ENCODE results near the gene GSTM2.

GSTM2 gene

GRCh38 chr1:109636201-109636952, 31.5 kb upstream of the GSTM2 start:
- no peaks in the 10 kb centered on the region for H3K9me3 Mint-ChIP-seq
- H3K4me1 Mint-ChIP-seq = peaks cover 24% of the 10 kb centered on the region
- H3K36me3 Mint-ChIP-seq = peaks cover 8% of the 10 kb centered on the region
- no peak overlapping the region for H3K4me3 Mint-ChIP-seq
- no peak for ATAC-seq
- no peak overlapping the region for H3K27ac Mint-ChIP-seq
- peaks cover 7% of the 10 kb centered on the region for H3K27me3 Mint-ChIP-seq

DNA sequence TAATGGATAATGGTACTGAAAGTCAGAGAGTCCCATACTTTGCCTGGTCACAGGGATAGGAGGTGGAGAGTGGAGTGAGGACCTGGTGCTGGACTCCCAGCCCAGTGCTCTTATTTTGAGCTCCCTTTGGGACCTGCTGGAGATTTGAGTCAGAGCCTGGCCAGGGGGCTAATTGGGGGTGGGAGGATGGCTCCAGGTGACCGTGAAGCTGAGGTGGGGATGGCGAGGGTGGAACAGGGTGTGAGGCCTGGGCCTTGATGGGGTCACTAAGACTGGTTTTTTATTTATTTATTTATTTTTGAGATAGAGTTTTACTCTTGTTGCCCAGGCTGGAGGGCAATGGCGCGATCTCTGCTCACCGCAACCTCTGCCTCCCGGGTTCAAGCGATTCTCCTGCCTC, 30.4 kb upstream of the GSTM2 start:
- peaks cover 25% of the 10 kb centered on the region for H3K4me1 Mint-ChIP-seq
- peaks cover 7% of the 10 kb centered on the region for H3K27me3 Mint-ChIP-seq
- ATAC-seq = no peak
- H3K27ac Mint-ChIP-seq = no peak overlapping the region
- no peaks in the 10 kb centered on the region for H3K9me3 Mint-ChIP-seq
- H3K36me3 Mint-ChIP-seq = no peaks in the 10 kb centered on the region
- H3K4me3 Mint-ChIP-seq = no peak overlapping the region

- H3K4me3 Mint-ChIP-seq = no peak overlapping the region
- no peaks in the 10 kb centered on the region for H3K9me3 Mint-ChIP-seq
- H3K4me1 Mint-ChIP-seq = peaks cover 42% of the 10 kb centered on the region
- no peak overlapping the region for H3K27ac Mint-ChIP-seq
- no peak for ATAC-seq
- no peaks in the 10 kb centered on the region for H3K36me3 Mint-ChIP-seq
- H3K27me3 Mint-ChIP-seq = peaks cover 7% of the 10 kb centered on the region
Observed at GRCh38 chr1:109639063-109639840, 28.6 kb upstream of the GSTM2 start.

- Mint-ChIP-seq H3K27me3 (peaks cover 7% of the 10 kb centered on the region), H3K4me1 (peaks cover 37% of the 10 kb centered on the region), H3K4me3 (no peak overlapping the region), H3K36me3 (no peaks in the 10 kb centered on the region), H3K27ac (no peak overlapping the region), H3K9me3 (no peaks in the 10 kb centered on the region)
- no peak for ATAC-seq
Observed at GRCh38 chr1:109639841-109640184, 28.0 kb upstream of the GSTM2 start.

DNA sequence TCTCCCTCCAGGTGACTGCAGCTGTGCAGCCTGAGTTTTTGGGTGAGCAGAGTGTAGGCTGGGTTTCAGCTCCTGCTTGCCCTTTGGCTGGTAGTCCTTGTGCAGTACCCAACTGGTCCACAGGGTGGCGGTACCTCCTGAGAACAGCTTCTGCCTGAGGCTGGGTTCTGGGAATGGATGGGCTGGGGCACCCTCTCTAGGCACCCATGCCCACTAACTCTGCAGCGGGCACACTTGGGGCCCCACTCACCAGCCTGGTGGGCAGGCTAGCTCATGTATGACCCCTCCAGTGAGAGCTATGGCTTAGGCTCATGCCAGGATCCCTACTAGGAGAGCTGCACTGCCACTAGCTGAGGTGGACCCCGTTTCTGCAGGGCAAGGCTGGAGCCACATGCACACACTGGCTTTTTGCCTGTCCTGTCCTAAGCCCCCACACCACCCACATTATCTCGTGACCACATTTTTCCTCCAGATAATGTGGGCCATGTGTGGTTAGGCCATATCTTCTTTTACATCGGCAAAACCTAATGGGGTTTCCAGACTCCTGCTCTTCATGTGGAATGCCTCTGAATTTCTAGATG, 27.5 kb upstream of the GSTM2 start:
- H3K36me3 Mint-ChIP-seq = no peaks in the 10 kb centered on the region
- peaks cover 31% of the 10 kb centered on the region for H3K4me1 Mint-ChIP-seq
- no peak overlapping the region for H3K27ac Mint-ChIP-seq
- no peaks in the 10 kb centered on the region for H3K9me3 Mint-ChIP-seq
- ATAC-seq = peak; percentile 76
- H3K27me3 Mint-ChIP-seq = peaks cover 7% of the 10 kb centered on the region
- H3K4me3 Mint-ChIP-seq = no peak overlapping the region

- Mint-ChIP-seq H3K9me3 (no peaks in the 10 kb centered on the region), H3K4me1 (peaks cover 28% of the 10 kb centered on the region), H3K27me3 (peaks cover 7% of the 10 kb centered on the region), H3K27ac (no peak overlapping the region), H3K4me3 (no peak overlapping the region), H3K36me3 (no peaks in the 10 kb centered on the region)
- ATAC-seq = no peak
Observed at GRCh38 chr1:109641078-109641740, 26.6 kb upstream of the GSTM2 start.

GRCh38 chr1:109641861-109642260, 26.0 kb upstream of the GSTM2 start:
- Mint-ChIP-seq H3K27ac (no peak overlapping the region), H3K4me1 (peaks cover 28% of the 10 kb centered on the region), H3K9me3 (no peaks in the 10 kb centered on the region), H3K4me3 (no peak overlapping the region), H3K27me3 (peaks cover 7% of the 10 kb centered on the region), H3K36me3 (no peaks in the 10 kb centered on the region)
- no peak for ATAC-seq

- H3K27ac Mint-ChIP-seq = no peak overlapping the region
- no peaks in the 10 kb centered on the region for H3K9me3 Mint-ChIP-seq
- ATAC-seq = no peak
- peaks cover 28% of the 10 kb centered on the region for H3K4me1 Mint-ChIP-seq
- no peaks in the 10 kb centered on the region for H3K36me3 Mint-ChIP-seq
- no peak overlapping the region for H3K4me3 Mint-ChIP-seq
- peaks cover 7% of the 10 kb centered on the region for H3K27me3 Mint-ChIP-seq
Observed at GRCh38 chr1:109642626-109643025, 25.2 kb upstream of the GSTM2 start.

DNA sequence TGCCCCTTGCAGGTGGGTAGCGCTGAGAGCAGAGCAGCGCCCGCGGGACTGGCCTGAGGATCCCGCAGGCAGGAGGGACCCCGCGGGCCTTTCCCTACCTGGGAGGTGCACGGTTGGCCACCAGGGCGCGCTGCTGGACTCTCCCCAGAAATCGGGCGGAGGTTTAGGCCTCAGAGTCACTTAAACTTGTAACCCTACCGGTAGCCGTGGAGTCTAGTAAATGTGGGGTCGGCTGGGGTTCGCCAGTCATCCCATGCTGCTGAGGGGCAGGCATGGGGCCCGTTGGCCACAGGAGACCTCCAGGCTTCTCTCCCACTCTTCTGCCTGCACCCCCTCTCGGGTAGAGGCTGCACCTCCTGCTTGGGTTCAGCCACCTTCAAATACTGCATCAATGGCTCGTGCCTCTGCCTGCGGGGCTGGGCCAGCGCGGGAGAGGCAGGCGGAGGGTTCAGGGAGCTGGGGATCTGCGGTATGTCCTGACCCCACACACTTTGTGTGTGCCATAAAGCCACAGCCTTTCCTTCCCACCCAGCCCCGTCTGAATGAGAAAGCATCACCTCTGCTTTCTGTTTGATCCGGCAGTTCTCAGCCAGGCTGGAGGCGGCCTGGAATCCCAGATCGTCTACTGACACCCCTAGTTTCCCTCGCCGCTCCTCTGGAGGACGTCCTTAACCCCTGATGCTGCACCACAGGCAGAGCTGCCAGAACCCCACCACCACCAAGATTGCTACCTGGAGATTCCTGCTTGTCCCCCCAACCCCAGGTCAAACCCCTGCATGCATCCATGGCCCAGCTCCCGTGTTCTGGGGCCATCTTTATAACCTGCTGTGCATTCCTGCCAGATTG, 24.2 kb upstream of the GSTM2 start:
- Mint-ChIP-seq H3K4me3 (peak overlapping the region; percentile 26), H3K9me3 (no peaks in the 10 kb centered on the region), H3K36me3 (no peaks in the 10 kb centered on the region), H3K27me3 (peaks cover 7% of the 10 kb centered on the region), H3K4me1 (peaks cover 28% of the 10 kb centered on the region), H3K27ac (peak overlapping the region; percentile 67)
- ATAC-seq = peak; percentile 95

DNA sequence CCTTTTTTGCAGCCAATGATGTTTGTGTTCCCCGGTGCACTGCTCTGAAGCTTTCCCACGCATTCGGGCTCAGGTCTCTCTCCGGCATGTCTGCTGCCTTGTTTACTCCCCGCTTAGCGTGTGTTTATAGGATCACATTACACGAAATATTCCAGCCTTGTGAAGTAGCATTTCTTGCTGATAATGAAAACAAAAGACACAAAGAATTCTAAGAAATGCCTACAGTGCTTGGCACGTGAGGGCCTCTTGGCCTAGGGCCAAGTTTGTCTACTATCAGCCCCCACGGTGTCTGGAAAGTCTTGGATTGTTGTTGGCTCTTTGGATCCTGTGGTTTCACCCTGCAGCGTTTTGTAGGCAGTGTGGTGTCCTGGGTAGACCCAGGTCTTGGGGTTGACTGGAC, 23.2 kb upstream of the GSTM2 start:
- Mint-ChIP-seq H3K36me3 (no peaks in the 10 kb centered on the region), H3K27me3 (peaks cover 7% of the 10 kb centered on the region), H3K4me3 (no peak overlapping the region), H3K27ac (no peak overlapping the region), H3K4me1 (peaks cover 28% of the 10 kb centered on the region), H3K9me3 (no peaks in the 10 kb centered on the region)
- no peak for ATAC-seq

- H3K27ac Mint-ChIP-seq = no peak overlapping the region
- peaks cover 13% of the 10 kb centered on the region for H3K27me3 Mint-ChIP-seq
- H3K36me3 Mint-ChIP-seq = no peaks in the 10 kb centered on the region
Observed at GRCh38 chr1:109649491-109649914, 18.4 kb upstream of the GSTM2 start.

GRCh38 chr1:109650609-109651008, 17.2 kb upstream of the GSTM2 start:
- ATAC-seq = no peak
- no peaks in the 10 kb centered on the region for H3K9me3 Mint-ChIP-seq
- H3K27me3 Mint-ChIP-seq = peaks cover 13% of the 10 kb centered on the region
- no peaks in the 10 kb centered on the region for H3K36me3 Mint-ChIP-seq
- H3K27ac Mint-ChIP-seq = no peak overlapping the region
- H3K4me1 Mint-ChIP-seq = peaks cover 10% of the 10 kb centered on the region
- no peak overlapping the region for H3K4me3 Mint-ChIP-seq

More at GRCh38 chr1:109649491-109649914, 18.4 kb upstream of the GSTM2 start:
- no peaks in the 10 kb centered on the region for H3K4me1 Mint-ChIP-seq
- H3K9me3 Mint-ChIP-seq = no peaks in the 10 kb centered on the region
- ATAC-seq = no peak
- H3K4me3 Mint-ChIP-seq = no peak overlapping the region

DNA sequence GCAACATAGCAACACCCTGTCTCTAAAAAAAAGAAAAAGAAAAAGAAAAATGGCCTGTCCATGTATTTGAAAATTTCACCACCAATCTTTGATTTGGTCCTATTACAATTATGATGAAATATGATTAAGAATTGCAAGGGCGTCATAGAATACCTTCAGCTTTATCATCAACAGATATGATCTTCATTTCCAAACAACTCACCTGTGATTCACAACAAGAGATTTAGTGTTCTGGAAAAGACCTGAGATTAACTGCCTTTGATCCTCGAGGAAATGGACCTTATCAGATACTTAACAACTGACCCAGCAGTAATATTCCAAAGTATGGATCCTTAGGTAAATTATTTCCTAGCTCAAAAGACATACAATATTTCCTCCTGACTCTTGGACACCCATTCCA, 15.5 kb upstream of the GSTM2 start:
- H3K27ac Mint-ChIP-seq = no peak overlapping the region

DNA sequence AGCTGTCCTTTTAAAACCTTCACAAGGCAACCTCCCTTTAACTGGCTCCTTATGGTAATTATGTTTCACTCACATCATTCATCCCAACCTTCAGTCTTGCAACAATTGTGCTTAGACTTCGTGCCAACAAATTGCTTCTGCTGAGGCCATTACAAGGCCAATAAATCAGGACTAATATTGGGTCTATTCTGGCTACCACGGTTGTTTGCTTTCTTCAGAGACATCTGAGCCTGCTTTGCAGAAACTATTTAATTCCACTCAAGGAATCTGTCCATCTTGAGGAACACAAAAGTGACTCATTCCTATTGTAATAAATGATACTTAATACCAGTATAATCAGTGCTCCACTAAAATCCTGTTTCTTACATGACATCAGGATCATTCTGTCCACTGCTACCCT, 14.6 kb upstream of the GSTM2 start:
- Mint-ChIP-seq H3K27me3 (peaks cover 13% of the 10 kb centered on the region), H3K36me3 (no peaks in the 10 kb centered on the region), H3K9me3 (no peaks in the 10 kb centered on the region), H3K4me1 (peaks cover 23% of the 10 kb centered on the region), H3K4me3 (no peak overlapping the region), H3K27ac (no peak overlapping the region)
- no peak for ATAC-seq

More for the DNA sequence above, 15.5 kb upstream of the GSTM2 start:
- Mint-ChIP-seq H3K4me1 (peaks cover 23% of the 10 kb centered on the region), H3K9me3 (no peaks in the 10 kb centered on the region), H3K27me3 (peaks cover 13% of the 10 kb centered on the region), H3K4me3 (no peak overlapping the region), H3K36me3 (no peaks in the 10 kb centered on the region)
- ATAC-seq = no peak

All from stimulated activated memory B cell treated with anti-CD40 and anti-IgM and Interleukin-4, amounts not matched to agents 10 μg/mL and 1 μg/mL and 100 μg/mL, for 72 hours (primary cell).